PC-9 (cell line): Measurements from ENCODE around the gene WEE2. TPM values are rescaled to one million over a fixed set of nuclear protein-coding genes. Genes with fewer than 3 reads are reported as not detected.

Experiments used
- BruUV-seq: library from RNA; stranded (reverse); fragments of 400-500 nt; replicated peaks from 2 replicates; lab custom pipeline; 2021; lab: Mats Ljungman, UMichigan
- CTCF ChIA-PET: fragments of 300-600 bp; sonication (Branson Sonifier 250); formaldehyde crosslinking; loops from one replicate; lab custom pipeline; 2022; ENCODE audit warnings: antibody characterized with exemption; lab: Charles Lee
- POLR2A ChIA-PET: fragments of 300-600 bp; sonication (Branson Sonifier 250); formaldehyde crosslinking; loops from one replicate; lab custom pipeline; 2022; ENCODE audit warnings: antibody characterized with exemption; ENCODE audit not compliant: unreplicated experiment; lab: Charles Lee
- DNase-seq, 2 experiments: peaks; one replicate each; pipeline versions ENCODE4 v3.0.0 to v3.0.0-alpha.2; 2015 to 2022; ENCODE audit warnings: mixed read lengths in 1 of 2
- H2AFZ ChIP-seq: fragments of 200-600 bp; sonication (generic); 2 replicates; pipeline ENCODE4 v1.8.1; 2017; ENCODE audit warnings: antibody characterized with exemption
- H3F3A ChIP-seq: fragments of 200-600 bp; sonication (generic); 2 replicates; pipeline ENCODE4 v1.8.1; 2017; ENCODE audit warnings: antibody characterized with exemption, mild to moderate bottlenecking, low read depth; ENCODE audit not compliant: insufficient read depth
- H3K27ac ChIP-seq: fragments of 200-600 bp; sonication (generic); 2 replicates; pipeline ENCODE4 v1.6.1; 2016; ENCODE audit warnings: mixed run types
- H3K27me3 ChIP-seq: fragments of 200-600 bp; sonication (generic); 2 replicates; pipeline ENCODE4 v1.6.1; 2016; ENCODE audit warnings: low read depth, mixed run types; ENCODE audit not compliant: insufficient read depth
- H3K36me3 ChIP-seq: fragments of 200-600 bp; sonication (generic); 2 replicates; pipeline ENCODE4 v1.6.1; 2016; ENCODE audit warnings: low read depth, mixed run types
- H3K4me1 ChIP-seq: fragments of 200-600 bp; sonication (generic); replicated peaks from 2 replicates; pipeline ENCODE4 v1.6.1; 2016; ENCODE audit warnings: mixed run types; ENCODE audit not compliant: insufficient read depth
- H3K4me2 ChIP-seq: fragments of 200-600 bp; sonication (generic); 2 replicates; pipeline ENCODE4 v1.6.1; 2017; ENCODE audit warnings: mixed run types
- H3K4me3 ChIP-seq: fragments of 200-600 bp; sonication (generic); 2 replicates; pipeline ENCODE4 v1.6.1; 2016; ENCODE audit warnings: mixed run types
- H3K79me2 ChIP-seq: fragments of 200-600 bp; sonication (generic); 2 replicates; pipeline ENCODE4 v1.6.1; 2017; ENCODE audit warnings: low read depth, mixed run types
- H3K9me2 ChIP-seq: fragments of 200-600 bp; sonication (generic); 2 replicates; pipeline ENCODE4 v1.8.1; 2017; ENCODE audit warnings: mild to moderate bottlenecking; ENCODE audit not compliant: insufficient read depth
- H3K9me3 ChIP-seq: fragments of 200-600 bp; sonication (generic); 2 replicates; pipeline ENCODE4 v1.8.1; 2016; ENCODE audit warnings: low read depth; ENCODE audit not compliant: insufficient read depth
- H4K20me1 ChIP-seq: fragments of 200-600 bp; sonication (generic); 2 replicates; pipeline ENCODE4 v1.8.1; 2017; ENCODE audit not compliant: insufficient read depth
- CTCF ChIP-seq: fragments of 200-600 bp; sonication (generic); conservative IDR thresholded peaks from 2 replicates; pipeline ENCODE4 v1.6.1; 2017; ENCODE audit warnings: mixed run types, antibody characterized with exemption, mild to moderate bottlenecking, moderate library complexity
- EZH2 ChIP-seq: fragments of 200-600 bp; sonication (generic); IDR thresholded peaks from 2 replicates; pipeline ENCODE4 v1.8.0; 2017; ENCODE audit warnings: antibody characterized with exemption, low read depth
- intact Hi-C: fragments of 100-400 bp; cut with micrococcal nuclease; formaldehyde crosslinking; loops from one replicate; pipeline ENCODE4 v1.10.0; 2022; ENCODE audit not compliant: unreplicated experiment
- total RNA-seq: library from RNA; stranded (reverse); gene quantifications from 2 replicates; pipeline ENCODE4 v1.2.3, GENCODE V29; 2021

The WEE2 gene
- total RNA-seq, 1 experiment from 2014 or later = not detected

- CTCF ChIA-PET = no interaction called here
Observed at GRCh38 chr7:141712603-141713255, 4.6 kb downstream of the WEE2 start.

DNA sequence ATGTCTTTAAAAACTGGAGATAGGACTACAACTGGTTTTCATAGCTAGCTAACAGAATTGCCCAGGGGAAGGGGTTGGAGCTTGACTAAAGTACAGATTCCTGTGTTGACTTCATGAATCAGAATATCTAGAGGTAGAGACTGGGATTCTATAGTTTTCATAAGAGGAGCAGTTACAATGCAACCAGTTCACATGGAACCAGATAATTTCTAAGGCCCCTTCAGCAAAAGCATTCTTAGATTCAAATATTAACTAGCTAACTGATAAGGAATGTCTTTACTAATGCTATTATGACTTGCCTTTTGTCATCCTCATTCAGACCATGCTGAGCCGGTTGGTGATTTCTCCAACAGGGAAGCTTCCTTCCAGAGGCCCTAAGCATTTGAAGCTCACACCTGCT is 5.7 kb downstream of the WEE2 start:
- intact Hi-C loops = no loop called here
- no peak for DNase-seq
- no peaks in the 10 kb centered on the region for H4K20me1 ChIP-seq
- POLR2A ChIA-PET = no interaction called here
- no peaks in the 10 kb centered on the region for H3F3A ChIP-seq
- H3K27me3 ChIP-seq = peaks cover 13% of the 10 kb centered on the region; the same call in 1 of the 2 replicates
- CTCF ChIA-PET = interaction anchor here (0.6 kb wide), 1 partner anchor 1211 kb away, joined by 9 read pairs; no protein-coding TSS in a partner anchor
- H3K27ac ChIP-seq = no peak overlapping the region
- H3K4me2 ChIP-seq = no peak overlapping the region
- TF ChIP-seq EZH2 (no peak), CTCF (no peak)
- no peak overlapping the region for H2AFZ ChIP-seq
- no peaks in the 10 kb centered on the region for H3K9me2 ChIP-seq
- H3K79me2 ChIP-seq = no peaks in the 10 kb centered on the region
- H3K4me3 ChIP-seq = no peak overlapping the region
- H3K9me3 ChIP-seq = no peaks in the 10 kb centered on the region
- no peaks in the 10 kb centered on the region for H3K36me3 ChIP-seq
- no TSS peak for BruUV-seq
- H3K4me1 ChIP-seq = no peaks in the 10 kb centered on the region

More at GRCh38 chr7:141712603-141713255, 4.6 kb downstream of the WEE2 start:
- Histone ChIP-seq H3K36me3 (no peaks in the 10 kb centered on the region), H3K27ac (no peak overlapping the region), H3K9me3 (no peaks in the 10 kb centered on the region), H2AFZ (no peak overlapping the region), H3K4me3 (no peak overlapping the region), H3K9me2 (no peaks in the 10 kb centered on the region), H3K4me2 (no peak overlapping the region), H4K20me1 (no peaks in the 10 kb centered on the region), H3K4me1 (no peaks in the 10 kb centered on the region), H3F3A (no peaks in the 10 kb centered on the region), H3K79me2 (no peaks in the 10 kb centered on the region), H3K27me3 (peaks cover 13% of the 10 kb centered on the region; the same call in 1 of the 2 replicates)
- no TSS peak for BruUV-seq
- POLR2A ChIA-PET = no interaction called here
- intact Hi-C loops = no loop called here
- DNase-seq = no peak
- TF ChIP-seq EZH2 (no peak), CTCF (no peak)

DNA sequence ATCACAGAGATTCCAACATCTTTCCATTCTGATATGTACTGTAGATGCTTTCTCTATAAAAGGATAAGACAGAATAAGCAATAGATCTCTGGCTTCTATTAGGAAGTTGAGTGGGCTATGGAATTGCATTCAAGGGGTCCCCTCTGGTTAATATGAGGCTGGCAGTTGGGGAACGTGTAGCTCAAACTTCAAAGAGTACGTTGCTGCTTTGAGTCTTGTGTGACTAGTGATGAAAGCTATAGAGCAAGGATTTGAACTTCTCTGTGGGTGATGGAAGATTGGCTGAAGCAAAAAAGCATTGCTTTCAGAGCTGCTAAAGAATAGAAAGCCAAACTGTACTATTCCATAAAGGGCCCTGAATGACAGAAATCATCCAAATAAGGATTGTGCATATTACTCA is 6.4 kb downstream of the WEE2 start:
- Histone ChIP-seq H3K36me3 (no peaks in the 10 kb centered on the region), H4K20me1 (no peaks in the 10 kb centered on the region), H3K79me2 (no peaks in the 10 kb centered on the region), H3K27ac (no peak overlapping the region), H3K27me3 (peaks cover 13% of the 10 kb centered on the region; the same call in 1 of the 2 replicates), H3F3A (no peaks in the 10 kb centered on the region), H3K9me3 (no peaks in the 10 kb centered on the region), H3K4me1 (no peaks in the 10 kb centered on the region), H3K4me2 (no peak overlapping the region), H3K4me3 (no peak overlapping the region), H3K9me2 (no peaks in the 10 kb centered on the region), H2AFZ (no peak overlapping the region)
- no peak for DNase-seq
- ChIA-PET CTCF (no interaction called here), POLR2A (no interaction called here)
- intact Hi-C loops = no loop called here
- no TSS peak for BruUV-seq
- TF ChIP-seq CTCF (no peak), EZH2 (no peak)
